GM19238 (cell line): ENCODE data around the gene CCDC87.
"Not testable (repeated sequence)": the region's sequence is repeated elsewhere in the genome, so short reads cannot be mapped to it uniquely, and the experiment has no call there.

Source experiments
- DNase-seq: peaks from one replicate; pipeline ENCODE4 v3.0.0; 2011; ENCODE audit warnings: low spot score; ENCODE audit not compliant: insufficient read length

The CCDC87 gene

GRCh38 chr11:66592457-66593302, at the start of gene CCDC87, which contains the start of gene CCS:
CCDC87 (minus strand) TSS chr11:66593063; CDS start chr11:66593015, 48 bp downstream.
CCS (plus strand) TSS chr11:66593185; CDS start chr11:66593262, 77 bp downstream.
- peak; percentile 100 for DNase-seq

- no peak for DNase-seq
Observed at GRCh38 chr11:66641834-66642233, 49.0 kb upstream of the CCDC87 start.

GRCh38 chr11:66639814-66640340, 47.0 kb upstream of the CCDC87 start:
- not testable (repeated sequence) for DNase-seq

- DNase-seq, result no peak
Observed at GRCh38 chr11:66639066-66639813, 46.4 kb upstream of the CCDC87 start.

- DNase-seq, result peak; percentile 96
Observed at GRCh38 chr11:66638177-66639065, 45.6 kb upstream of the CCDC87 start, which contains the start of gene RBM4. RBM4 (plus strand) TSS chr11:66638703; CDS start chr11:66639712, 1,009 bp downstream.

- DNase-seq, result no peak
Observed at GRCh38 chr11:66637557-66638176, 44.8 kb upstream of the CCDC87 start.

GRCh38 chr11:66636411-66636810, 43.5 kb upstream of the CCDC87 start:
- no peak for DNase-seq

GRCh38 chr11:66632952-66633351, 40.1 kb upstream of the CCDC87 start:
- DNase-seq, result no peak

GRCh38 chr11:66631883-66632282, 39.0 kb upstream of the CCDC87 start:
- DNase-seq, result no peak

GRCh38 chr11:66629356-66629755, 36.5 kb upstream of the CCDC87 start:
- DNase-seq, result no peak

GRCh38 chr11:66628061-66628603, 35.3 kb upstream of the CCDC87 start:
- DNase-seq, result no peak

GRCh38 chr11:66626926-66627325, 34.1 kb upstream of the CCDC87 start:
- no peak for DNase-seq

- no peak for DNase-seq
Observed at GRCh38 chr11:66626382-66626781, 33.5 kb upstream of the CCDC87 start.

- DNase-seq, result no peak
Observed at GRCh38 chr11:66625752-66626149, 32.9 kb upstream of the CCDC87 start.

GRCh38 chr11:66625041-66625751, 32.3 kb upstream of the CCDC87 start:
- no peak for DNase-seq

- DNase-seq, result no peak
Observed at GRCh38 chr11:66624450-66624849, 31.6 kb upstream of the CCDC87 start.

GRCh38 chr11:66619080-66619554, 26.3 kb upstream of the CCDC87 start:
- DNase-seq, result peak; percentile 16

GRCh38 chr11:66617155-66617834, 24.4 kb upstream of the CCDC87 start:
- no peak for DNase-seq
